PFSK-1 (cell line): Measurements from ENCODE around the gene SNX5.

ENCODE experiments used
- FOXP2 ChIP-seq: optimal IDR thresholded peaks from 2 replicates; pipeline ENCODE3; 2011; ENCODE audit warnings: borderline replicate concordance, control low read depth, inconsistent platforms; ENCODE audit not compliant: insufficient read depth; ENCODE audit errors: extremely low read length, extremely low read depth
- POLR2AphosphoS5 ChIP-seq: IDR thresholded peaks from 2 replicates; pipeline ENCODE4 v1.6.1; 2012; ENCODE audit warnings: low read depth, mild to moderate bottlenecking, control low read depth, low read length, moderate library complexity
- SIN3A ChIP-seq: IDR thresholded peaks from 2 replicates; pipeline ENCODE4 v1.6.1; 2012; ENCODE audit warnings: mild to moderate bottlenecking, low read length, moderate library complexity, borderline replicate concordance; ENCODE audit not compliant: insufficient read depth
- TAF1 ChIP-seq: IDR thresholded peaks from 2 replicates; pipeline ENCODE4 v1.6.1; 2012; ENCODE audit warnings: low read length, control low read depth, borderline replicate concordance; ENCODE audit not compliant: insufficient read depth
- TF ChIP-seq, protein P1 (sequence below), 2 experiments: IDR thresholded peaks; 2 replicates each; pipeline versions ENCODE4 v1.6.1 to v1.8.0; 2011 to 2012; ENCODE audit warnings: low read depth in 2 of 2, low read length in 2 of 2, control low read depth in 1 of 2, inconsistent platforms in 1 of 2, mild to moderate bottlenecking in 1 of 2, moderate library complexity in 1 of 2; ENCODE audit not compliant: insufficient read depth in 1 of 2

The SNX5 gene

DNA sequence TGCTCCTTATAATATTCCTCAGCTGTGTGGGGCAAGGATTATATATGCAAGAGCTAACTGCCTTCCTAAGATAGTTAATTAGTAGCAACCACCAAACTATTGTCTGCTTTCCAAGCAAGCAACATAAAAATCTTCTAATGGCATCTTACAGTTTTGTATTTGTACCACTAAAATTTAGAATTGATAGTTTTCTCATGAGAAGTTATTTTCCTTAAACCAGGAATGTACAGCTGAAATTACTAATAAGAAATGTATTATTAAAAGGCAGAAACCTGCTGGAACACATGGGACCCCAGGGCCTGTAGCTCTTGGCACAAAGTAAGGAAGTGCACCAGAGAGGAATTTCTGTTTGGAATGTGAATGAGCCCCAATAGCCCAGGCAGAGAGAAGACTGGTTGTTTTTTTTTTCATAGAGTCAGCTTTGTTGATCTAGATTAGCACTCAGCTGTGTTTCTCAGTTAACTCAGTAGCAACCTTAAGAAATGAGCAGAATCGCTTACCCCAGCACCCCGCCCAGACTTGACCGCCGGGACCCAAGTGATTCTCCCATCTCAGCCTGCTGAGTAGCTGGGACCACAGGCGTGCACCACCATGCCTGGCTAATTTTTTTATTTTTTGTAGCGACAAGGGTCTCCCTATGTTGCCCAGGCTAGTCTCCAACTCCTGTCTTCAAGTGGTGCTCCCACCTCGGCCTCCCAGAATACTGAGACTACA, 2.9 kb upstream of the SNX5 start:
- TF ChIP-seq TAF1 (no peak), POLR2AphosphoS5 (no peak), SIN3A (no peak), FOXP2 (no peak)
- TF ChIP-seq, protein P1, sequence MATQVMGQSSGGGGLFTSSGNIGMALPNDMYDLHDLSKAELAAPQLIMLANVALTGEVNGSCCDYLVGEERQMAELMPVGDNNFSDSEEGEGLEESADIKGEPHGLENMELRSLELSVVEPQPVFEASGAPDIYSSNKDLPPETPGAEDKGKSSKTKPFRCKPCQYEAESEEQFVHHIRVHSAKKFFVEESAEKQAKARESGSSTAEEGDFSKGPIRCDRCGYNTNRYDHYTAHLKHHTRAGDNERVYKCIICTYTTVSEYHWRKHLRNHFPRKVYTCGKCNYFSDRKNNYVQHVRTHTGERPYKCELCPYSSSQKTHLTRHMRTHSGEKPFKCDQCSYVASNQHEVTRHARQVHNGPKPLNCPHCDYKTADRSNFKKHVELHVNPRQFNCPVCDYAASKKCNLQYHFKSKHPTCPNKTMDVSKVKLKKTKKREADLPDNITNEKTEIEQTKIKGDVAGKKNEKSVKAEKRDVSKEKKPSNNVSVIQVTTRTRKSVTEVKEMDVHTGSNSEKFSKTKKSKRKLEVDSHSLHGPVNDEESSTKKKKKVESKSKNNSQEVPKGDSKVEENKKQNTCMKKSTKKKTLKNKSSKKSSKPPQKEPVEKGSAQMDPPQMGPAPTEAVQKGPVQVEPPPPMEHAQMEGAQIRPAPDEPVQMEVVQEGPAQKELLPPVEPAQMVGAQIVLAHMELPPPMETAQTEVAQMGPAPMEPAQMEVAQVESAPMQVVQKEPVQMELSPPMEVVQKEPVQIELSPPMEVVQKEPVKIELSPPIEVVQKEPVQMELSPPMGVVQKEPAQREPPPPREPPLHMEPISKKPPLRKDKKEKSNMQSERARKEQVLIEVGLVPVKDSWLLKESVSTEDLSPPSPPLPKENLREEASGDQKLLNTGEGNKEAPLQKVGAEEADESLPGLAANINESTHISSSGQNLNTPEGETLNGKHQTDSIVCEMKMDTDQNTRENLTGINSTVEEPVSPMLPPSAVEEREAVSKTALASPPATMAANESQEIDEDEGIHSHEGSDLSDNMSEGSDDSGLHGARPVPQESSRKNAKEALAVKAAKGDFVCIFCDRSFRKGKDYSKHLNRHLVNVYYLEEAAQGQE (IDR thresholded peaks at IDR 0.05; ENCODE audit: insufficient read depth in 1 of 2, low read depth in 2 of 2, low read length in 2 of 2): no peak

DNA sequence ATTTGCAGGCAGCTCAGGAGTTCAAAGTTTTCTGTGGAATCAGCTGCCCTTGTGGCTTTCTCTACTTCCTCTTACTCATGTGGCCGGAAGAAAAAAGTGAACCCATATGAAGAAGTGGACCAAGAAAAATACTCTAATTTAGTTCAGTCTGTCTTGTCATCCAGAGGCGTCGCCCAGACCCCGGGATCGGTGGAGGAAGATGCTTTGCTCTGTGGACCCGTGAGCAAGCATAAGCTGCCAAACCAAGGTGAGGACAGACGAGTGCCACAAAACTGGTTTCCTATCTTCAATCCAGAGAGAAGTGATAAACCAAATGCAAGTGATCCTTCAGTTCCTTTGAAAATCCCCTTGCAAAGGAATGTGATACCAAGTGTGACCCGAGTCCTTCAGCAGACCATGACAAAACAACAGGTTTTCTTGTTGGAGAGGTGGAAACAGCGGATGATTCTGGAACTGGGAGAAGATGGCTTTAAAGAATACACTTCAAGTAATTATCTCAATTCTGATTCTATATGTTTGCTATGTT, 1.4 kb upstream of the SNX5 start:
- TF ChIP-seq TAF1 (peak; percentile 52; the same call in 1 of the 2 replicates), POLR2AphosphoS5 (no peak; the same call in 1 of the 2 replicates)
- TF ChIP-seq, protein P1 (IDR thresholded peaks at IDR 0.05; ENCODE audit: insufficient read depth in 1 of 2, low read depth in 2 of 2, low read length in 2 of 2): no peak

DNA sequence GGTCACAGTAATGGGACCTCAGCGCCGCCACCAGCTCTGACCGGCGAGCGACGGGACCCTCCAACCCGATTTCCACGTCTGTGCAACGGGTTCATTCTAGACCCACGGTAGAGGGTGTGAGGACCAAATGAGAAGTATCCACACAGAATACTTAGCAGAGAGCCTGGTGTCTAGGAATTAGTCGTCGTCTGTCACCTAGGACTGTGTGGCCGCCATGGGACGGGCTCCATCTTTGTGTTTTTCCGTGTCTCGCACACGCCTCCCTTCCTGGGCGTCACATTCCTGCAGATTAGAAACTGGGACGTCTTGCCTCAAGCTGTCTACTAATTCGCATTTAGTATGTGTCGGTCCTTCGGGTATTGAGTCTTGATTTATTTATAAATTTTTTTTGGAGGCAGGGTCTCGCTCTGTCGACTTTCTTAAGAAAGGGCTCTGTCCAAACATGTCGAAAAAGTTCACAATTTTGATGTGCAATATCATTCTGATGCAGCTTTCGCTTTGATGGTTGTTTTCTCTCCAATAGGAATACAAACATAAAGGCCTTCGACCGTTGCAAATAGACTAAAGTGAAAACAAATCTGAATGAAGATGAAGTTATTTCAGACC, 787 bp upstream of the SNX5 start:
- no peak for TF ChIP-seq FOXP2
- peak; percentile 42; the same call in 1 of the 2 replicates for TF ChIP-seq SIN3A

DNA sequence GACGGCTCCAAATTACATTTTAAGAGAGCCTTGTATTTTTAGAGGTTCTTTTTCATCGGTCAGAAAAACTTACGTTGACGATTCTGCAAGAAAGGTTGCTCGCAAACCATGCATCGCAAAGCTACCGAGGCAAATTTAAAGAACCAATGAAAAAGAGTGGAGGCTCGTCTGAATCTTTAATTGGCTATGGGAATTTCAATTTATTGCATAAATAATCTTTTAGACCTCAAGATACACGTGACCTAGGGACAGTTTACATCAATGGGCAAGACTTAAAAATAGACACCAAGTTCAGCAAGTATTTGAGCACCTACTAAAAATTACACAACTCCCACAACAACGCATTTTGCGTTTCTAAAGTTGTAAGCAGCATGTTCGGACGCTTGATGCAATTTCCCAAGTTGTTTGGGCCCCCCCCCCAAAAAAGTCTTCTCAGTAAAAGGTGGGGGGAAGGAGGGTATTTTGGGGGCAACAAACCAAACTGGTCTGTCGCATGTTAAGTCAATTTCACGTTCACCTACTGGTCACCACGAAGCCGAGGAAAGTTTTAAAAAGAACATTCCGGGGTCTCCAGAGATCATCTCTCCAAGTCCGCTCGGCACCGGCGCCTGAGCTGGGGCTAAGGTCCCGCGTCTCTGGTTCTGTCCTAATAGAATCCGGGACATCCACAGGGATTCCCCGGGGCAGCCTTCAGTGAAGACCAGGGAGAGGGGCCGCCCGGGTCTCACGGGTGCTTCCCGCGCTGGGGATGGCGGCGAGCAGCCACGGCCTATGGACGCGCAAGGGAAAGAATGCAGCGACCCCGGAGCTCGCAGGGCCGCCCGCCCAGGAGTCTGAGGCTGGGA, 851 bp downstream of the SNX5 start:
- TF ChIP-seq FOXP2: no peak
- no peak for TF ChIP-seq SIN3A
- TF ChIP-seq, protein P1 (IDR thresholded peaks at IDR 0.05; ENCODE audit: insufficient read depth in 1 of 2, low read depth in 2 of 2, low read length in 2 of 2): no peak
- no peak; the same call in 1 of the 2 replicates for TF ChIP-seq POLR2AphosphoS5
- no peak for TF ChIP-seq TAF1

DNA sequence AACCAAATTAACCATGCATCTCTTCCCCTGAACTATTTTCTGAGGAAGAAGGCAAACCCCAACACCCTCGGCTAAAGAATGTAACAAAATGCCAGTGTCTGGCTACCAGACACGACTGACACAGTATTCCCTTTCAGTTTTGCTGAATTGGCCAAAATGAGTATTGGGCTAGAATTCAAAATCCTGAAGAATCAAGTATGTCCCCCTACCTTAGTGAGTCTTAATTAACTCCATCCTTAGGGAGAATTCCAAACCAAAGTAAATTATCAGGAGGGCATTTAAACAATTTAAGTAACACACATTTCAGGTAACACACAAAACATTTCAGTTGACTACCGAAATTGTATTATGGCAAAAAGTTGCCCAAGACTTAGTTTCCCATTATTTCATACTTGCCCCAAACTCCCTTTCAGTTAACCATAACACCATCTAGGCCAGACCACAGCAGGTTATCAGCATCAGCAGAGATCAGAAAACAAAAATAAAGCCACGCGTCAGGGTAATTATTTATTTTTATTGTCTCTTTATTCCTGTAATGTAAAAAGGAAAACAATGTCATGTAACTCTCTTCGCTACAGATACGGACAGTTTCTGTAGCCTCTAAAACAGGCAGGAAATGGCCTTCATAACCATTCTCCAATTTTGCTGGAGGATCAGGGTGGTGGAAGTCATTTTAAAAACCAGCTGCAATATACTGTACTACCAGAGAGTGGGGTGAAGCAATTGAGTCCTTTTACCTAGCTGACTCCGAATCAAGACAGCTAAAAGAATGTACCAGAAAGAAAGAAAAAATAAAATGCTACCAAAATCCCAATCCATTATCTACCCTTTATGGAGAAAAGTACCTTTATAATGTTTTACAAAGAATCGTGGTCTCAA, 1.9 kb downstream of the SNX5 start:
- TF ChIP-seq, protein P1 (IDR thresholded peaks at IDR 0.05; ENCODE audit: insufficient read depth in 1 of 2, low read depth in 2 of 2, low read length in 2 of 2): no peak
- TF ChIP-seq FOXP2 (no peak), TAF1 (no peak), SIN3A (no peak), POLR2AphosphoS5 (no peak)
